ENCODE data around the gene UNCX. TPM values are rescaled to one million over a fixed set of nuclear protein-coding genes. Genes with fewer than 3 reads are reported as not detected.
"Not testable (repeated sequence)": the region's sequence is repeated elsewhere in the genome, so short reads cannot be mapped to it uniquely, and the experiment has no call there.

UNCX gene
- total RNA-seq, 1 experiment from 2014 or later = not detected

DNA sequence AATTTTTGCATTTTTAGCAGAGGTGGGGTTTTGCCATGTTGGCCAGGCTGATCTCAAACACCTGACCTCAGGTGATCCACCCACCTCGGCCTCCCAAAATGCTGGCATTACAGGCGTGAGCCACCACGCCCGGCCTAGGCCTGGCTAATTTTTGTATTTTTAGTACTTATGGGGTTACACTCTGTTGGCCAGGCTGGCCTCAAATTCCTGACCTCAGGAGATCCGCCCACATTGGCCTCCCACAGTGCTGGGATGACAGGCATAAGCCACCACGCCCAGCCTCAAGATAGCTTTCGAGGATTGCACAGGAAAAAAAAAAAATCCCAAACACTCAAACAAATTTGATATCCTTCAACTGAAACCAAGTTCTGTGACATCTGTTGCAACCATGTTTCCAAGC, 26.9 kb upstream of the UNCX start:
- H4K20me1 ChIP-seq (ENCODE audit: insufficient read depth); DNase-seq (ENCODE audit: low read depth, low spot score); H3K9ac ChIP-seq (ENCODE audit: low read length); ATAC-seq; H3K9me3 ChIP-seq (ENCODE audit: control insufficient read depth in 1 of 2, insufficient read depth in 1 of 2, low read depth in 1 of 2, low read length in 2 of 2); H3K27ac ChIP-seq (ENCODE audit: low read depth, low read length); H3K4me2 ChIP-seq (ENCODE audit: low read length); POLR2A ChIA-PET; H3K4me3 ChIP-seq (replicated peaks in 1 of 2; ENCODE audit: low read depth in 1 of 2, low read length in 2 of 2); RAD21 ChIA-PET (ENCODE audit: low non-redundant PET in 1 of 2, low total read pairs in 2 of 2, uncharacterized antibody in 2 of 2, unreplicated experiment in 2 of 2); H3K9me2 ChIP-seq (ENCODE audit: insufficient read depth); H3K79me2 ChIP-seq (ENCODE audit: insufficient read depth, low read length); H3K27me3 ChIP-seq (ENCODE audit: insufficient read depth, low read length); H3K36me3 ChIP-seq (ENCODE audit: control insufficient read depth in 1 of 2, insufficient read depth in 2 of 2, low read length in 2 of 2); H2AFZ ChIP-seq (ENCODE audit: low read depth, low read length, poor library complexity, severe bottlenecking); CTCF ChIA-PET; H3K4me1 ChIP-seq (ENCODE audit: control insufficient read depth in 1 of 2, insufficient read depth in 2 of 2, low read length in 2 of 2); intact Hi-C loops (cut with micrococcal nuclease); BruUV-seq (replicated peaks): not testable (repeated sequence)

DNA sequence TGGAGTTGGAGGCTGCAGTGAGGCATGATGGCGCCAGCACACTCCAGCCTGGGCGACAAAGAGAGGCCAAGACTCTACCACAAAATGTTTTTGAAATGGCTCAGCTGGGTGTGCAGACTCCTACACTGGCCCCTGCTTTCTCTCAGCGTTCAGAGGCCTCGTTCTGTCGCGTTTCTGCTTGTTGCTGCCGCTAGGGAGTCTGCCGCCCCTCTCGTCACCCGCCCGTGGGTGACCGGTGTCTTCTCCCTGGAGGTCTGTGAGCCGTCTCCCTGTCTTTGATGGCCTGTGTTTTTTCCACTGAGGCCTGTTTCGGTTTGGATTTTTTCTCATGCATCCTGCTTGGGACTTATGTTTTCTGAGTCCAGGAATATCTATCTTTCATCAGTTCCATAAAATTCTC, 23.6 kb upstream of the UNCX start:
- H3K79me2 ChIP-seq (ENCODE audit: insufficient read depth, low read length) = no peaks in the 10 kb centered on the region
- no peaks in the 10 kb centered on the region for H3K4me1 ChIP-seq (ENCODE audit: control insufficient read depth in 1 of 2, insufficient read depth in 2 of 2, low read length in 2 of 2)
- POLR2A ChIA-PET = no interaction called here
- TF ChIP-seq POLR2A (IDR thresholded peaks at IDR 0.05; ENCODE audit: borderline replicate concordance, extremely low read depth, insufficient read depth, insufficient read length) (no peak), CEBPB (IDR thresholded peaks at IDR 0.05; ENCODE audit: low read depth) (no peak), ELF1 (IDR thresholded peaks at IDR 0.05; ENCODE audit: borderline replicate concordance, low read depth) (no peak), SRF (IDR thresholded peaks at IDR 0.05; ENCODE audit: low read depth) (no peak), SIN3A (IDR thresholded peaks at IDR 0.05; ENCODE audit: low read depth) (no peak), EGR1 (IDR thresholded peaks at IDR 0.05; ENCODE audit: low read depth) (no peak), EZH2phosphoT487 (IDR thresholded peaks at IDR 0.05; ENCODE audit: borderline replicate concordance) (no peak), TCF7L2 (IDR thresholded peaks at IDR 0.05; ENCODE audit: borderline replicate concordance, extremely low read depth, insufficient read depth, insufficient read length) (no peak), CBX3 (IDR thresholded peaks at IDR 0.05; ENCODE audit: low read depth) (no peak), ZFX (IDR thresholded peaks at IDR 0.05) (no peak), RAD21 (IDR thresholded peaks at IDR 0.05; ENCODE audit: low read depth) (no peak), JUND (IDR thresholded peaks at IDR 0.05) (no peak)
- TF ChIP-seq, protein P1, sequence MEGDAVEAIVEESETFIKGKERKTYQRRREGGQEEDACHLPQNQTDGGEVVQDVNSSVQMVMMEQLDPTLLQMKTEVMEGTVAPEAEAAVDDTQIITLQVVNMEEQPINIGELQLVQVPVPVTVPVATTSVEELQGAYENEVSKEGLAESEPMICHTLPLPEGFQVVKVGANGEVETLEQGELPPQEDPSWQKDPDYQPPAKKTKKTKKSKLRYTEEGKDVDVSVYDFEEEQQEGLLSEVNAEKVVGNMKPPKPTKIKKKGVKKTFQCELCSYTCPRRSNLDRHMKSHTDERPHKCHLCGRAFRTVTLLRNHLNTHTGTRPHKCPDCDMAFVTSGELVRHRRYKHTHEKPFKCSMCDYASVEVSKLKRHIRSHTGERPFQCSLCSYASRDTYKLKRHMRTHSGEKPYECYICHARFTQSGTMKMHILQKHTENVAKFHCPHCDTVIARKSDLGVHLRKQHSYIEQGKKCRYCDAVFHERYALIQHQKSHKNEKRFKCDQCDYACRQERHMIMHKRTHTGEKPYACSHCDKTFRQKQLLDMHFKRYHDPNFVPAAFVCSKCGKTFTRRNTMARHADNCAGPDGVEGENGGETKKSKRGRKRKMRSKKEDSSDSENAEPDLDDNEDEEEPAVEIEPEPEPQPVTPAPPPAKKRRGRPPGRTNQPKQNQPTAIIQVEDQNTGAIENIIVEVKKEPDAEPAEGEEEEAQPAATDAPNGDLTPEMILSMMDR (IDR thresholded peaks at IDR 0.05 in 2 of 3, conservative IDR thresholded peaks at IDR 0.05 in 1 of 3; ENCODE audit: borderline replicate concordance in 1 of 3, insufficient read depth in 1 of 3, low read depth in 2 of 3, low read length in 2 of 3) = no peak
- TF ChIP-seq, protein P2, sequence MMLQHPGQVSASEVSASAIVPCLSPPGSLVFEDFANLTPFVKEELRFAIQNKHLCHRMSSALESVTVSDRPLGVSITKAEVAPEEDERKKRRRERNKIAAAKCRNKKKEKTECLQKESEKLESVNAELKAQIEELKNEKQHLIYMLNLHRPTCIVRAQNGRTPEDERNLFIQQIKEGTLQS (IDR thresholded peaks at IDR 0.05) = no peak
- TF ChIP-seq, protein P3, sequence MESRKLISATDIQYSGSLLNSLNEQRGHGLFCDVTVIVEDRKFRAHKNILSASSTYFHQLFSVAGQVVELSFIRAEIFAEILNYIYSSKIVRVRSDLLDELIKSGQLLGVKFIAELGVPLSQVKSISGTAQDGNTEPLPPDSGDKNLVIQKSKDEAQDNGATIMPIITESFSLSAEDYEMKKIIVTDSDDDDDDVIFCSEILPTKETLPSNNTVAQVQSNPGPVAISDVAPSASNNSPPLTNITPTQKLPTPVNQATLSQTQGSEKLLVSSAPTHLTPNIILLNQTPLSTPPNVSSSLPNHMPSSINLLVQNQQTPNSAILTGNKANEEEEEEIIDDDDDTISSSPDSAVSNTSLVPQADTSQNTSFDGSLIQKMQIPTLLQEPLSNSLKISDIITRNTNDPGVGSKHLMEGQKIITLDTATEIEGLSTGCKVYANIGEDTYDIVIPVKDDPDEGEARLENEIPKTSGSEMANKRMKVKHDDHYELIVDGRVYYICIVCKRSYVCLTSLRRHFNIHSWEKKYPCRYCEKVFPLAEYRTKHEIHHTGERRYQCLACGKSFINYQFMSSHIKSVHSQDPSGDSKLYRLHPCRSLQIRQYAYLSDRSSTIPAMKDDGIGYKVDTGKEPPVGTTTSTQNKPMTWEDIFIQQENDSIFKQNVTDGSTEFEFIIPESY (IDR thresholded peaks at IDR 0.05; ENCODE audit: extremely low read depth, insufficient replicate concordance, low read length) = no peak
- no TSS peak for BruUV-seq (replicated peaks)
- H3K4me3 ChIP-seq (replicated peaks in 1 of 2; ENCODE audit: low read depth in 1 of 2, low read length in 2 of 2) = no peak overlapping the region
- no peaks in the 10 kb centered on the region for H3K27me3 ChIP-seq (ENCODE audit: insufficient read depth, low read length)
- H4K20me1 ChIP-seq (ENCODE audit: insufficient read depth) = no peaks in the 10 kb centered on the region
- CTCF ChIA-PET = no interaction called here
- ATAC-seq = no peak
- H3K27ac ChIP-seq (ENCODE audit: low read depth, low read length) = no peak overlapping the region
- no peaks in the 10 kb centered on the region for H3K36me3 ChIP-seq (ENCODE audit: control insufficient read depth in 1 of 2, insufficient read depth in 2 of 2, low read length in 2 of 2)
- H3K4me2 ChIP-seq (ENCODE audit: low read length) = no peak overlapping the region
- intact Hi-C loops (cut with micrococcal nuclease) = no loop called here
- no peak overlapping the region for H3K9ac ChIP-seq (ENCODE audit: low read length)
- DNase-seq (ENCODE audit: low read depth, low spot score) = no peak
- no peaks in the 10 kb centered on the region for H3K9me2 ChIP-seq (ENCODE audit: insufficient read depth)
- H3K9me3 ChIP-seq (ENCODE audit: control insufficient read depth in 1 of 2, insufficient read depth in 1 of 2, low read depth in 1 of 2, low read length in 2 of 2) = no peaks in the 10 kb centered on the region
- RAD21 ChIA-PET (ENCODE audit: low non-redundant PET in 1 of 2, low total read pairs in 2 of 2, uncharacterized antibody in 2 of 2, unreplicated experiment in 2 of 2) = no interaction called here
- no peak overlapping the region for H2AFZ ChIP-seq (ENCODE audit: low read depth, low read length, poor library complexity, severe bottlenecking)

All from HCT116 (cell line).